ENCODE data around the gene ZSCAN5C.

GRCh38 chr19:56176881-56177280, 25.2 kb upstream of the ZSCAN5C start:
- TF ChIP-seq CTCF (IDR thresholded peaks at IDR 0.05) (no peak), POLR2A (IDR thresholded peaks at IDR 0.05) (no peak)
